Upper lobe of right lung (tissue), 1 donor: ENCODE data around the gene JAKMIP2. TPM values are rescaled to one million over a fixed set of nuclear protein-coding genes. Genes with fewer than 3 reads are reported as not detected.

Experiments
- ATAC-seq: fragments of 200-7000 bp; cut with Tn5 transposase; one replicate; pipeline ENCODE4 v1.9.1; 2020; ENCODE audit warnings: mild to moderate bottlenecking, moderate library complexity
- DNase-seq: peaks from one replicate; pipeline ENCODE4 v3.0.0-alpha.2; 2020
- H3K27ac ChIP-seq: fragments of 200-600 bp; one replicate; pipeline ENCODE4 v1.8.0; 2022
- H3K27me3 ChIP-seq: fragments of 200-600 bp; one replicate; pipeline ENCODE4 v1.8.0; 2022; ENCODE audit warnings: mild to moderate bottlenecking
- H3K36me3 ChIP-seq: fragments of 200-600 bp; one replicate; pipeline ENCODE4 v1.8.0; 2022
- H3K4me1 ChIP-seq: fragments of 200-600 bp; one replicate; pipeline ENCODE4 v1.8.0; 2022
- H3K4me3 ChIP-seq: fragments of 200-600 bp; one replicate; pipeline ENCODE4 v1.8.0; 2022; ENCODE audit warnings: mild to moderate bottlenecking
- H3K9me3 ChIP-seq: fragments of 200-600 bp; one replicate; pipeline ENCODE4 v1.8.0; 2022
- CTCF ChIP-seq: fragments of 200-600 bp; IDR thresholded peaks from one replicate; pipeline ENCODE4 v1.8.0; 2022; ENCODE audit warnings: antibody characterized with exemption
- intact Hi-C: fragments of 100-400 bp; cut with DNase I; formaldehyde crosslinking; loops from one replicate; pipeline ENCODE4 v1.11.0; 2022
- total RNA-seq: library from RNA; stranded (reverse); fragmentation: NEBNext Ultra II Directional; extraction: Animal tissue kit (Norgen Biotek cat#: 25700); gene quantifications from one replicate; pipeline ENCODE4 v1.2.1, GENCODE V29; 2021
- donor health status: DM: no; HTN: yes; CAD: no; lungs with severe emphysema.

The JAKMIP2 gene
- total RNA-seq, 1 donor from 2014 or later, result 7.5 TPM

GRCh38 chr5:147751156-147751830, 31.2 kb downstream of the JAKMIP2 start:
- Histone ChIP-seq H3K4me1 (no peaks in the 10 kb centered on the region), H3K27me3 (no peaks in the 10 kb centered on the region), H3K4me3 (no peak overlapping the region), H3K36me3 (no peaks in the 10 kb centered on the region), H3K27ac (no peak overlapping the region), H3K9me3 (no peaks in the 10 kb centered on the region)
- intact Hi-C loops, result no loop called here
- no peak for DNase-seq
- ATAC-seq, result no peak
- TF ChIP-seq CTCF, result no peak

GRCh38 chr5:147750065-147750464, 32.5 kb downstream of the JAKMIP2 start:
- intact Hi-C loops, result no loop called here
- Histone ChIP-seq H3K36me3 (no peaks in the 10 kb centered on the region), H3K4me3 (no peak overlapping the region), H3K4me1 (no peaks in the 10 kb centered on the region), H3K27ac (no peak overlapping the region), H3K9me3 (no peaks in the 10 kb centered on the region), H3K27me3 (no peaks in the 10 kb centered on the region)
- TF ChIP-seq CTCF, result no peak
- no peak for ATAC-seq
- no peak for DNase-seq

- no peak for ATAC-seq
- H3K36me3 ChIP-seq, result no peaks in the 10 kb centered on the region
- H3K27me3 ChIP-seq, result no peaks in the 10 kb centered on the region
- no peak for DNase-seq
- intact Hi-C loops, result no loop called here
- TF ChIP-seq CTCF, result no peak
- no peaks in the 10 kb centered on the region for H3K4me1 ChIP-seq
- H3K9me3 ChIP-seq, result no peaks in the 10 kb centered on the region
- no peak overlapping the region for H3K4me3 ChIP-seq
- H3K27ac ChIP-seq, result no peak overlapping the region
Observed at GRCh38 chr5:147748590-147748989, 33.9 kb downstream of the JAKMIP2 start.

- Histone ChIP-seq H3K4me3 (no peak overlapping the region), H3K4me1 (no peaks in the 10 kb centered on the region), H3K27me3 (no peaks in the 10 kb centered on the region), H3K36me3 (no peaks in the 10 kb centered on the region), H3K9me3 (no peaks in the 10 kb centered on the region), H3K27ac (no peak overlapping the region)
- no peak for DNase-seq
- ATAC-seq, result no peak
- intact Hi-C loops, result no loop called here
- no peak for TF ChIP-seq CTCF
Observed at GRCh38 chr5:147746986-147747385, 35.5 kb downstream of the JAKMIP2 start.

GRCh38 chr5:147743678-147744374, 38.7 kb downstream of the JAKMIP2 start:
- no peak overlapping the region for H3K27ac ChIP-seq
- ATAC-seq, result no peak
- intact Hi-C loops, result no loop called here
- no peaks in the 10 kb centered on the region for H3K27me3 ChIP-seq
- DNase-seq, result no peak
- H3K9me3 ChIP-seq, result no peaks in the 10 kb centered on the region
- H3K4me1 ChIP-seq, result no peaks in the 10 kb centered on the region
- no peaks in the 10 kb centered on the region for H3K36me3 ChIP-seq
- H3K4me3 ChIP-seq, result no peak overlapping the region
- TF ChIP-seq CTCF, result no peak
